GM19043 (cell line): ENCODE measurements around the gene USP2.

ENCODE experiments used
- ATAC-seq: cut with Tn5 transposase; IDR thresholded peaks from one replicate; pipeline ENCODE4 v1.9.1; 2021; ENCODE audit warnings: low read depth; ENCODE audit not compliant: unreplicated experiment

USP2 gene

GRCh38 chr11:119381181-119381988 is at the start of gene USP2:
USP2 (minus strand) TSS chr11:119381690; CDS start chr11:119373480, 8,210 bp downstream.
- peak; percentile 95 for ATAC-seq

GRCh38 chr11:119427279-119427678 is 45.8 kb upstream of the USP2 start:
- ATAC-seq, result no peak

GRCh38 chr11:119426142-119426541 is 44.7 kb upstream of the USP2 start:
- no peak for ATAC-seq

- no peak for ATAC-seq
These were observed 43.3 kb upstream of the USP2 start for GRCh38 chr11:119424775-119425174.

- no peak for ATAC-seq
These were observed 42.8 kb upstream of the USP2 start for GRCh38 chr11:119424276-119424675.

GRCh38 chr11:119423509-119424254 is 42.2 kb upstream of the USP2 start:
- no peak for ATAC-seq

- no peak for ATAC-seq
These were observed 41.5 kb upstream of the USP2 start, which contains the start of gene THY1 for GRCh38 chr11:119422809-119423508. THY1 (minus strand) TSS chr11:119423172; CDS start chr11:119420905, 2,267 bp downstream.

- no peak for ATAC-seq
These were observed 40.7 kb upstream of the USP2 start for GRCh38 chr11:119421941-119422808.

- ATAC-seq, result no peak
These were observed 39.9 kb upstream of the USP2 start for GRCh38 chr11:119421351-119421750.

- ATAC-seq, result no peak
These were observed 39.1 kb upstream of the USP2 start for GRCh38 chr11:119420631-119421030.

- ATAC-seq, result no peak
These were observed 38.5 kb upstream of the USP2 start for GRCh38 chr11:119419834-119420492.

- no peak for ATAC-seq
These were observed 37.8 kb upstream of the USP2 start for GRCh38 chr11:119419246-119419645.

GRCh38 chr11:119418759-119419158 is 37.3 kb upstream of the USP2 start:
- no peak for ATAC-seq

GRCh38 chr11:119417726-119418540 is 36.4 kb upstream of the USP2 start:
- no peak for ATAC-seq

- ATAC-seq, result no peak
These were observed 35.4 kb upstream of the USP2 start for GRCh38 chr11:119416606-119417580.

- no peak for ATAC-seq
These were observed 34.5 kb upstream of the USP2 start for GRCh38 chr11:119415966-119416365.

GRCh38 chr11:119415517-119415916 is 34.0 kb upstream of the USP2 start:
- no peak for ATAC-seq

GRCh38 chr11:119414734-119415133 is 33.2 kb upstream of the USP2 start:
- no peak for ATAC-seq
